Islet precursor cell (in vitro differentiated cells): ENCODE measurements around the gene BIRC5.

Experiments used
- DNase-seq: peaks from one replicate; pipeline ENCODE4 v3.0.0-alpha.2; 2018

BIRC5 gene

DNA sequence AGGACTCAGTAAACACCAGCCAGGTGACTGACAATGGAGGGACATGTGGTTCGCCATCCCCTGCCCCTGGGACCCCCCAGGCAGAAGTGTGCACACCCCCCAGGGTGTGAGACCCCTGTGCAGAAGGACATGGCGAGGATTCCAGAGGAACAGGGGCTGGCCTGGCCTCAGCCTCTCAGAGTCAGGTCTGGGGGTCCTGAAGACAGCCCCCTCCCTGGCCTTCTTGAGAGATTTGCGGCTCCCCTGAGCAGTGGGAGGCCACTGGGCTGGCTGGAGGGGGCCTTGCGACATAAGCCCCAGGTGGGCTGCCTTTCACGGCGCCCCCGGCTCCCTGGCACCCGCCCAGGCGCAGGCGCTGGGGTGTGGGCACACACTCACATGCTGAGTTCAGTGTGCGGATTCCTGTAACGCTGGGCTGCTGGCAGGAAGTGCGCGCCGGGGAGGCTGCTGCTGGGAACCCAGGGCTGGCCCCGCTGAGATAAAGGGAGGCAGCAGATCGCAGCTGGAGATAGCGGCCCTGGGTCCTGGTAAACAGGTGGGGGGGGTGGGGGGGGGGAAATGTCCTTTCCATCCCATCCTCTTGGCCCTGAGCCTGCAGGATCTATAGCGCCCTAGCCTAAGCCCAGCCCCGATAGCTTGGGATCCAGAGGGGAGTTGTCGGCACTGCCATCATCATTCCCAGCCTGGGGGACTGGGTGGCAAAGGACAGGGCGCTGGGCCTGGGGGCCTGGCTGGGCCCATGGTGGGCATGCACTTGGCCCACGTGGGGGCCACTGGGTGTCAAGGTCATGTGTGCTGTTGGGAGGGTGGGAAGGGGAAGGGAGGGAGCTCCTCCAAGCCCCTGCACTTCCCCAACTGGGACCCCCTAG is 44.5 kb downstream of the BIRC5 start:
- DNase-seq: no peak

- no peak for DNase-seq
These were observed 45.1 kb downstream of the BIRC5 start for GRCh38 chr17:78259192-78259554.

GRCh38 chr17:78263063-78263735 is 49.1 kb downstream of the BIRC5 start:
- peak; percentile 66 for DNase-seq

DNA sequence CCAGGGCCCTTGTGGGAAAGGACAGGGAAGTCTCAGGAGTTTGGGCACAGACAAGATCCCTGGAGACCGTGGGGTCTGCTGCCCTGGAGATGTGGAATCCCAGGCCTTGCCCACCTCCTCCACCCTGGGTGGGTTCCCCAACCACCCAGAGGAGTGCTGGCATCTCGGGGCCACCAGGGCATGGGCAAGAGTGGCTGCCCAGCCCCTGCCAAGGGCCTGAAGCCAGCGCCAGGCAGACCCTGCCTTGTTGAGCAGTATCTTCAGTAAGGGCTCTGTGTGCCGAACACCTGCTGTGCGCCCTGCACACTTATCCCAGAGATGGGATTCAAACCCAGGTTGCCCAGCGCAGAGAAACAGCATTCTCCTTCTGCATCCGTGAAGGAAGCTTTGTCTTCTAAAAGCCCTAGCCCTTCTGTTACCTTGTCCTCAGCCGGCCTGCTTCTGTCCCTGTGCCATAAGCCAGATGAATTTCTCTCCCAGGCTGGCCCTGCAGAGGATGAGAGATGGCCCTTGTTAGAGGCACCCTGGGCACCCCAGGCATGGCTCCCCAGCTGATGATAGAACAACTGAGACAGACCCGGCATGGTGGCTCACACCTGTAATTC is 49.8 kb downstream of the BIRC5 start:
- DNase-seq: no peak

DNA sequence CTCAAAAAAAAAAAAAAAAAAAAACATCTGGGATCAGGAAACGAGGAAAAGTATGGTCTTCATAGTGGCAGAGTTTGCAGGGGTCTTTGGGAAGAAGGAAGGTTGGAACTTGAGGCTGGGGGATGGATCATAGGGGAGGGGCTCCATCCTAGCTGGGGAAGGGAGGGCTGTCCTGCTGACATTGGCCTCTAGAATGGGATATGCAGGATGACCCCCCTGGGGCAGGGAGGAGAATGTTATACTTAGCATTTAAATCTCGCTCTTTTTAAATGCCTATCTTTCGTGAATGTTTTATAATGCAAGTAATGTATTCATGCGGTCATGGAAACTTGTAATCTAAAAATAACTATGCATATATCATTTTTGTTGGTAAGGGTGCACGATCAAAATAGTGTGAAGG is 50.5 kb downstream of the BIRC5 start:
- DNase-seq: no peak

- no peak for DNase-seq
These were observed 51.1 kb downstream of the BIRC5 start for GRCh38 chr17:78265121-78265520.

DNA sequence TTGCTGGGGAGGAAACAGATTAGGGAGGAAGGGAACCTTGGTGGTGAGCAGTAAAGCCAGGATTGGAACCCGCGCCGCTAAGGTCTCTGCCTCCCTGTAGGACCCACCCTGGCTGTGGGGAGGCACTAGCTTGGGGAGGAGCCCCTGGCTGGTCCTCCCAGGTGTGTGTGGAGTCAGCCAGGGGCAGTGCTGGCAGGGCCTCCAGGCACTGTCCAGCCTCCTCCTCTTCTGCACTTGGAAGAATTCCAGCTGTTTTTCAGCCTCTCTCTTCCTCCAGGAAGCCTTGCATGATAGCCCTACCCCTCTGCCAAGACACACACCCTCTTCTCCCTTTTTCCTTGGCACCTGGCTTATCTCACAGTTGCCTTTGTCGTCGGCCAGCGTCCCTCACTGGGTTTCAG is 52.2 kb downstream of the BIRC5 start:
- no peak for DNase-seq

DNA sequence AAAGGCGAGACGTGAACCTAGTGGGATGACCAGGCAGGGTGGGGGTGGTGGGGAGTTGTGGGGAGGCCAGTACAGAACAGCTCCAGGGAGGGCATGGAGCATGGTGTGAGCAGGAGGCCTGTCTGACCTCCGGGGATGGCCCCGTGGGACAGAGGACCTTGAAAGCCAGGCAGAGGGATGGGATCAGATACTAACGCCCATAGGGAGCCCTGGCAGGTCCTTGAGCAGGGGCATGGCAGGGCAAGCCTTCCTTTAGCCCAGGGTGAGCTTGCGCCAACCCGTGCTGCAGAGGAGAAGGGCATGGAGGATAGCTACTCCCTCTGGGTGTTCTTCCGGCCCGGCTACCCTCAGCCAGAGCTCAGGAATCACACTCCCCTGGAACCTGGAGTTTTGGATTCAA is 52.7 kb downstream of the BIRC5 start:
- no peak for DNase-seq

DNA sequence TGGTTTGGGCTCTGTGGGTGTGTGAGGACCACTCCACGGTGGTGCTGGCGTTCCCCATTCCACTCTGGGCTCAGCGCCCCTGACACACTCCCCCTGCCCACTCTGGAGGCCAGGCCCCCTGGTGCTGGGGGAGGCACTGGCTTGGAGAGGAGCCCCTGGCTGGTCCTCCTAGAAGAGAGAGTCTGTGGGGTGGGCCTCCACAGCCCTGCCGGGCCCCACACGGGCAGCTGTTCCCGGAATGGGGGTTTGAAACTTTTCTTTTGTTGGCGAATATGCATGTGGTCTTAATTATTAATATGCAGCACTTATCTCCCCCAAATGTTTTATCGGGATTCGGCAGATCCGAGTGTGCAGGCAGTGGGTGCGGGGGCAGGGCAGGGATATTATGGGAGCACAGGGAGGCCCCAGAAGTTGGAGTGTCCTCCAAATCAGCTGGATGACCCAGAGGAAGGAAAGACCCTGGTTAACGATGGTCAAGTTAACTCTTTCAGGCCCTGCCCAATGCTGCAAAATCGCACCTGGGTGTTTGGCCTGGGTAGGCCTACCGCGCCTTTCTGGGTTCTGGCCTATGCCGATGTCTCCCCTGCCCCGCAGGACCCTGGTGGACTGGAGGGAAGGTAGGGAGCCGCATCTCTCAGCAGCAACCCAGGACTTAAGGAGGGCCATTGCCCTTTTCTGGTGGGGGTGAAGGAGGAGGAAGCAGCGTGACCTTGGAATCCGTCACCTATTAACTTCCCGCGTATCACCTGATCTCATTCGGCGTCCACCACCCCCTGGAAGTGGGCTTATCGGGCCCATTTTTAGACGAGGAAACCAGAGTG is 53.4 kb downstream of the BIRC5 start:
- no peak for DNase-seq

DNA sequence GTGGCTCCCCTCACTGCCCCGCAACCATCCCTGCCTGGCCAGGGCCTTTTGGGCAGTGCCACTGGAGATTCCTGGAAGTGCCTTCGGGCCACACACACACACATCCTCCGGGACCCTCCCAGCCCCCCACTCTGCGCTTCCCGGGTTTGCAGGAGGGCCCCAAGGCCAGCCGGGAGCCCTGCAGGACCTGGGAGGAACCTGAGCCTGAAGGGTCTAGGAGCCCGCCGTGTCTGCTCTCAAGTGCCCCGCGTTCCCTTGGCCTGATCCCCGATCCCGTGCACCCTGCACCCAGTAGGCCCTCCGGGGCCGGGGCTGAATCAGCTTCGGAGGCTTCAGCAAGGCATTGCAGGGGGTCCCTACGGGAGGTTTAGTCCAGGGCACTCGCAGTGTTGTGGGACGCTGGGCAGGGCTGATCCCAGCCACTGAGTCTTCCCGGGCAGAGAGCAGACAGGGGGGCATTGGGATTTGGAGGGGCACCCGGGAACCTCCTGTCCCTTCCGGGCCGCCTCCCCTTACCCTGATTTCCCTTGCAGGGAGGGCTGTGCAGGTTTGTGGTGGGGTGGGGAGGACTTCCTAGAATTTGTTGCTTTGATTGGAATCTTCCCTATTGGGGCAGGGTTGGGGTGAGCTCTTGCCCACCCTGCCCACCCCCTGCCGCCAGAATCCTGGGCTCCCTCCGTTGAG is 54.3 kb downstream of the BIRC5 start:
- no peak for DNase-seq

DNA sequence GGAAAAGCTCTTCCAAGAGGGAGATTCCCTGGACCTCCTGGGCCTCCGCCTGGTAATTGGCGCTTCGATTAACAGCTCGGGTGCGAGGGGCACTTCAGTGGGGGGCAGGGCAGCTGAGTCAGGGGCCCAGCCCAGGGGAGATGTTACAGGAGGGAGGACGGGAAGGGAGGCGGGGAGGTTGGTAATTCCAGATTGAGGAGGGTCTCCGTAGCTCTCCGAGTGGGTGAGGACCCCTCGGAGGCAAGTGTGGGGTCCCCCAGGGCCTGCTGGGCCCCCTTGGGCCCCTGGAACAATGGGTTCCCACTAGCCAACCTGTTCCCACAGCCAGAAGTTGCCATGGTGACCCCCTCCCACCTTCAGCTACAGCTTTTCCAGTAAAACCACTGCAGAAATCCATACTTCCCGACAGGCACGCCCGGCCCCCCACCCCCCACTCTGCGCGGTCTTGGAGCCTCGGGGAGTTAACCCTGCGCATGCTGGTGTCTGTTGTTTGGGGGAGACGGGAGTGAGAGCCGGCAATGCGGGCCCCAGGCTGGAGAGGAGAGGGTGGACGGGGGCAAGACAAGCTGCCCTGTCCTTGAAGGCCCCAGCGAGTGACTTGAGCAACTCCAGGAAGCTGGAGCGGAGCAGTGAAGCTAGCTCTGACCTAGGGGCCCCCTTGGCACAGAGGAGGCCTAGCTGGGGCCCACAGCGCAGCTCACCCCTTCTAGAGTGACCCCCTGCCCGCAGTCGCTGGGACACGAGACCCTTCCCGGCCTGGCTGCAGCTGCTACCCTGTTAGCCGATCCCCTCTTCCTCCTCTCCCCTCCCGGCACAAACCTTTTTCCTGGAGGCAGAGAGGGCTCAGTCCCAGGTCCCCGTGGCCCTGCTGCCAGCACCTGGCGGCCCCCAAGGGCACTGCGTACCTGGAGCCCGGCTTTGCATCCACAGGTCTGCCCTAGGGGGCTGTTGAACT is 55.2 kb downstream of the BIRC5 start:
- peak; percentile 78 for DNase-seq

DNA sequence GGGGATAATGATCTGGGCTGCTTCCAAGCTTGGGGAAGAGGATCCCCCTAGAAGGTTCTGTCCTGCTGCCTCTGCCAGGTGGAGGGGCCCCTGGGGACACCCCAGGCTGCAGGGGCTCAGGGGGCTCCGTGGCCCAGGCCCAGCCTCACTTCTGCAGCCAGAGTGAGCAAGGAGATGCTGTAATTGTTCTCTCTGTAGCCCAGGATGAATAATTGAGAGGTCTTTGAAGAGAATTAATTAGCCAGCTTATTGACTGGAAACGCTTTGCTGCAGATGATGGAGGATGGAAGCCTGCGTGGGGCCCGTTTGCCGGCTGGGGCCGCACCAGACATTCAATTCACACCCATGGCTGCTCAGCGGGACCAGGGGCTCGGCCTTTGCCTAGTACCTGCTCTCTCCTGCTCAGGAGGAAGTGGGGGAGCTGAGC is 55.9 kb downstream of the BIRC5 start:
- DNase-seq: no peak

DNA sequence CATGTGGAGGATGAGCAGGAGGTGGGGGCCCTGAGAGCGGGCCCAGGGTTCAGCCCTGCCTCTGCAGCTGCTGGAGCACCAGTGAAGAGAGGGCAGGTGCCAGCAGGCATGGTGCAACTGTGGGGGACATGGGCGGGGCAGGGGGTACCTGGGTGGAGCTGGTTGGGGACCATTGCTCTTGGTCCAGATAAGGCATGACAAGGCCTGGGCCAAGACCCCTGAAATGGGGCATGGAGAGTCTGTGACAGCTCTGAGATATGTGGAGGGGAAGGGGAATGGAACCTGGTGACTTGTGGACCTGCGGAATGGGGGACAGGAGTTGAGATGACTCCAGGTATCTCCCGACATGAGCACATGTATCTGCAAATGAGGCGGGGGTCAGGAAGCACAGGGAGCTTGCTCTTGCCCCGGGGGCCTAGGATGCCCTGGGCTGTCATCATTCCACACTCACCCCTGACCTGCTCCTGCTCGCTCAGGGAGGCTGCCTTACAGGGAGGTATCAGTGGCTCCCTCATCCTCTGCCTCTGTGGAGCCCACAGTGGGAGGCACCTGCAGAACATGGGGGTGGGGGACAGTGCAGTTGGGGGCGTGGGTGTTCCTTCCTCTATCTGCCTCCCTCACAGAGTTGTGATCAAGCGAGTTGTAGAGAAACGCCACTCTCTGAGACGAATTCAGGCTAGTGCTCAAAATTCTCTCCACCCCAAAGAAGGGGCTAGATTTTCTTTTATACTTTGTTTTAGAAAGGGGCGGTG is 57.5 kb downstream of the BIRC5 start:
- DNase-seq: no peak

DNA sequence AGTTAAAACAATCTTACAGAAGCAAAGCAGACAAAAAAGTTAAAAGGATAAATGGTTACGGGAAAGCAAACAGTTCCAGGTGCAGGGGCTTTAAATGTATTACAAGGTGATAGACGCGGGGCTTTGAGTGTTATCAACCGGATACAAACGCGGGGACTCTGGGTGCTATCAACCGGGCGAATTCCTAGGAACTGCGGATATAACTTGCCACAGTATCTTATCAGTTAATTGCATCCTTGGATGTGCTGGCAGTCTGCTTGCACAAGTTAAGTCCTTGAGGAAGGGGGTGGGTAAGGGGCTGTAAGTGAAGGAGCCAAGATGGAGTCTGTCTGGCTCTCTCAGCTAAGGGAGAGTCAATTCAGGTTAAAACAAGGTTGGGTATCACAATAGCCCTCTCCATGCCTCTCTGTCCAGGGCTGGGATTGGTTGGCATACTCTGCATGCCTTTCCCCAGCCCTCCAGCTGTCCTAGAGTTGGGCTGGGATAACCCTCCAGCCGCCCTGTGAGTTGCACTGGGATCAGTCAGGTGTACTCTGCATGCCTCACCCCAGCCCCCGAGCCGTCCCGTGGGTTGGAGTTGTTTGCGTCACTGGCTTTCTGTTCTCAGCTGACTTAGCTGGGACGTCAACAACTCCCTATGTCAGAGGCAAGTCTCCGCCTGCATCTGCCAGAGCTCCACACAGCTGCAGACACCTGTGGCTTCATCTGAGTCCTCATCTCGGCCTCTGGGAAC is 58.3 kb downstream of the BIRC5 start:
- DNase-seq: peak; percentile 97

DNA sequence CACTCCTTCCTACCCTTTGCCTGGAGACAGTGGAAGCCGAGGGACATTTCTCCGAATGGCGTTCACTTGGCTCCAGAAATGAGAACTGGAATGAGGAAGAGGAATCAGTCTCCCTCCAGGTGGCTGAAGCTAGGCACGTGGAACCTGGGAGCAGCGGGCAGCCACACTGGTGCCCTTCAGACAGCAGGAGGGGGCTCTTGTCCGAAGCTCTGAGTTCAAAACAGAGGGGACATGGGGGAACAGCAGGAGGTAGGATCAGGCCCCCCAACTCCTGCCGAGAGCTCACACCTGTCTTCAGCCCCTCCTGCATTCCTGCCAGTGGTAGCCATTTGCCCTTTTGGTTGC is 58.8 kb downstream of the BIRC5 start:
- no peak for DNase-seq

- DNase-seq: no peak
These were observed 59.8 kb downstream of the BIRC5 start for GRCh38 chr17:78273813-78274212.
